Panc1 (cell line): ENCODE data around the gene QRFP. TPM values are rescaled to one million over a fixed set of nuclear protein-coding genes. Genes with fewer than 3 reads are reported as not detected.

Experiments
- ATAC-seq: fragments of 200-7000 bp; cut with Tn5 transposase; 2 replicates; pipeline ENCODE4 v1.9.1; 2020; ENCODE audit warnings: mild to moderate bottlenecking, moderate library complexity
- BruUV-seq: library from RNA; stranded (reverse); fragments of 400-500 nt; replicated peaks from 2 replicates; lab custom pipeline; 2021; lab: Mats Ljungman, UMichigan
- CTCF ChIA-PET: fragments of 300-600 bp; sonication (Branson Sonifier 250); formaldehyde crosslinking; loops from one replicate; lab custom pipeline; 2022; ENCODE audit warnings: antibody characterized with exemption; lab: Charles Lee
- POLR2A ChIA-PET: fragments of 300-600 bp; sonication (Branson Sonifier 250); formaldehyde crosslinking; loops from one replicate; lab custom pipeline; 2022; ENCODE audit warnings: antibody characterized with exemption; lab: Charles Lee
- DNase-seq: peaks from one replicate; pipeline ENCODE4 v3.0.0-alpha.2; 2010; ENCODE audit warnings: low read depth, low spot score
- H3K27ac ChIP-seq: 2 replicates; pipeline ENCODE4 v1.5.1; 2011; ENCODE audit warnings: mild to moderate bottlenecking, low read length, inconsistent platforms
- H3K27me3 ChIP-seq: fragments of 200-500 bp; sonication (Bioruptor generic); 2 replicates; pipeline ENCODE4 v1.6.0; 2014; ENCODE audit warnings: low read length, inconsistent platforms; ENCODE audit not compliant: control insufficient read depth, insufficient read depth
- H3K36me3 ChIP-seq: fragments of 200-500 bp; sonication (Bioruptor generic); 2 replicates; pipeline ENCODE4 v1.5.1; 2014; ENCODE audit warnings: inconsistent platforms, mild to moderate bottlenecking, low read length, moderate library complexity; ENCODE audit not compliant: control insufficient read depth, insufficient read depth
- H3K4me1 ChIP-seq: 2 replicates; pipeline ENCODE4 v1.5.1; 2011; ENCODE audit warnings: inconsistent platforms, mild to moderate bottlenecking, low read length, moderate library complexity; ENCODE audit not compliant: control insufficient read depth, insufficient read depth
- H3K4me3 ChIP-seq, 2 experiments: 2 replicates each; pipeline ENCODE4 v1.5.1; 2011 to 2012; ENCODE audit warnings: low read depth in 2 of 2, low read length in 2 of 2, mild to moderate bottlenecking in 2 of 2, inconsistent platforms in 1 of 2, moderate library complexity in 1 of 2
- H3K9me3 ChIP-seq: fragments of 200-500 bp; sonication (Bioruptor generic); 2 replicates; pipeline ENCODE4 v1.5.1; 2014; ENCODE audit warnings: low read depth, mild to moderate bottlenecking, inconsistent platforms, low read length, moderate library complexity; ENCODE audit not compliant: control insufficient read depth, insufficient read depth
- POLR2AphosphoS5 ChIP-seq: IDR thresholded peaks from 2 replicates; pipeline ENCODE4 v1.6.1; 2012; ENCODE audit warnings: mild to moderate bottlenecking, low read depth, low read length, moderate library complexity
- SIN3A ChIP-seq: IDR thresholded peaks from 2 replicates; pipeline ENCODE4 v1.6.1; 2012; ENCODE audit warnings: low read depth, mild to moderate bottlenecking, low read length, moderate library complexity, borderline replicate concordance; ENCODE audit not compliant: insufficient read depth
- TCF7L2 ChIP-seq: IDR thresholded peaks from 2 replicates; pipeline ENCODE4 v1.6.1; 2011; ENCODE audit warnings: mild to moderate bottlenecking, low read depth, low read length, inconsistent platforms
- in situ Hi-C: cut with HindIII; loops from 2 replicates; pipeline ENCODE4 v1.10.0; 2016; ENCODE audit warnings: low sequenced_read_pairs, low pct_unique_long_range_greater_than_20kb
- intact Hi-C: fragments of 100-400 bp; cut with micrococcal nuclease; formaldehyde crosslinking; loops from one replicate; pipeline ENCODE4 v1.10.0; 2022; ENCODE audit not compliant: unreplicated experiment
- total RNA-seq: library from RNA; stranded (reverse); gene quantifications from one replicate; pipeline ENCODE4 v1.2.1, GENCODE V29; 2021; ENCODE audit not compliant: unreplicated experiment
- TF ChIP-seq, protein P1 (sequence below), 2 experiments: IDR thresholded peaks; 2 replicates each; pipeline ENCODE4 v1.6.1; 2011 to 2012; ENCODE audit warnings: low read depth in 2 of 2, control low read depth in 1 of 2, low read length in 1 of 2, mild to moderate bottlenecking in 1 of 2, moderate library complexity in 1 of 2; ENCODE audit not compliant: insufficient read depth in 1 of 2
- TF ChIP-seq, protein P2 (sequence below): fragments of 450-650 bp; IDR thresholded peaks from 2 replicates; pipeline ENCODE4 v1.5.1; 2017; ENCODE audit warnings: mild to moderate bottlenecking

The QRFP gene
- total RNA-seq, 1 experiment from 2014 or later = not detected

DNA sequence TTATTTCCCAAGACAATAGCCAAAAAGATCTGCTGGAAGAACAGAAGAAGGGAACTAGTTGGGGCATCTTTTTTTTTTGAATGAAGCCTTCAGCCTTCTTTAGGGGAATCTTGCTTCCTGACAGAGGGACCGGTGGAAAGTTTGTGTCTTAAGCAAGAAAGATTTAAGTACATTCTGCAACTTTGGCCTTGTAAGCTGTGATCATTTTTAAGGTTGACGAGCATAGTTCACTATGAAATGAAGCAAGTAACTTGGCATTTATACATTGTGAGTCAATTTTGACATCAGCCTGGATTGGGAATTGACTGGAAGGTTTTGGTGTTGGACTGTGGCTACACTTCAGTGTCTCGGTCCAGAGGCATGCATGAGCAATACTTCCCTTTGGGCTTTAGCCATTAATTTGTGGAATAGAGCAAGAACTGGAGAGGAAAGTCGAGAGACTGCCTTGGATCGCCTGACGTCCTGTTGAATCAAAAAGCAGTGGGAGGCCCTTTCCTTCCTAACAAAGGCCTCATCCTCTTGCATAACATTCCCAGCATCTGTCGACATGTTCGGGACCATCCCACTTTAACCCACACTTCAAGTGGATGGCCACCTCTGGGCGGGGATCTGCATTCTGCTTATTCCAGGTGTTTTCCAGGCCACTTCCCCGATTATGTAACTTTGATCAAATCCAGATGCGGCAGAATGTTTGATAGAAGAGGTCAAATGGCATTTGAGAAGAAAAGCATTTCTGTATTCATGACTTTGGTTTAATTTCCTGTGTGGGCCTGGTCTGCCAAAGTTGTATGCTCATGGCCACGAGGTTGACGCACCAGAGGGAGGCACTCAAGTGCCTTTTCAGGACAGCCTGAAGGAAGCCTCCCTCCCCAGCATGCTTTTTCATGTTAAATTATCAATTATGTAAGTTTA lies 49.0 kb downstream of the QRFP start:
- ATAC-seq (peak; percentile 25), DNase-seq (no peak)
- Histone ChIP-seq H3K9me3 (no peaks in the 10 kb centered on the region), H3K27ac (peak overlapping the region; percentile 90), H3K27me3 (no peaks in the 10 kb centered on the region), H3K4me3 (no peak overlapping the region), H3K4me1 (peaks cover 58% of the 10 kb centered on the region), H3K36me3 (no peaks in the 10 kb centered on the region)
- CTCF ChIA-PET = no interaction called here
- POLR2A ChIA-PET = interaction anchor here (0.7 kb wide), 1 partner anchor 576 kb away, joined by 7 read pairs; no protein-coding TSS in a partner anchor
- TF ChIP-seq, protein P1, sequence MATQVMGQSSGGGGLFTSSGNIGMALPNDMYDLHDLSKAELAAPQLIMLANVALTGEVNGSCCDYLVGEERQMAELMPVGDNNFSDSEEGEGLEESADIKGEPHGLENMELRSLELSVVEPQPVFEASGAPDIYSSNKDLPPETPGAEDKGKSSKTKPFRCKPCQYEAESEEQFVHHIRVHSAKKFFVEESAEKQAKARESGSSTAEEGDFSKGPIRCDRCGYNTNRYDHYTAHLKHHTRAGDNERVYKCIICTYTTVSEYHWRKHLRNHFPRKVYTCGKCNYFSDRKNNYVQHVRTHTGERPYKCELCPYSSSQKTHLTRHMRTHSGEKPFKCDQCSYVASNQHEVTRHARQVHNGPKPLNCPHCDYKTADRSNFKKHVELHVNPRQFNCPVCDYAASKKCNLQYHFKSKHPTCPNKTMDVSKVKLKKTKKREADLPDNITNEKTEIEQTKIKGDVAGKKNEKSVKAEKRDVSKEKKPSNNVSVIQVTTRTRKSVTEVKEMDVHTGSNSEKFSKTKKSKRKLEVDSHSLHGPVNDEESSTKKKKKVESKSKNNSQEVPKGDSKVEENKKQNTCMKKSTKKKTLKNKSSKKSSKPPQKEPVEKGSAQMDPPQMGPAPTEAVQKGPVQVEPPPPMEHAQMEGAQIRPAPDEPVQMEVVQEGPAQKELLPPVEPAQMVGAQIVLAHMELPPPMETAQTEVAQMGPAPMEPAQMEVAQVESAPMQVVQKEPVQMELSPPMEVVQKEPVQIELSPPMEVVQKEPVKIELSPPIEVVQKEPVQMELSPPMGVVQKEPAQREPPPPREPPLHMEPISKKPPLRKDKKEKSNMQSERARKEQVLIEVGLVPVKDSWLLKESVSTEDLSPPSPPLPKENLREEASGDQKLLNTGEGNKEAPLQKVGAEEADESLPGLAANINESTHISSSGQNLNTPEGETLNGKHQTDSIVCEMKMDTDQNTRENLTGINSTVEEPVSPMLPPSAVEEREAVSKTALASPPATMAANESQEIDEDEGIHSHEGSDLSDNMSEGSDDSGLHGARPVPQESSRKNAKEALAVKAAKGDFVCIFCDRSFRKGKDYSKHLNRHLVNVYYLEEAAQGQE (IDR thresholded peaks at IDR 0.05; ENCODE audit: insufficient read depth in 1 of 2, low read depth in 2 of 2, low read length in 1 of 2) = no peak
- TF ChIP-seq POLR2AphosphoS5 (no peak), TCF7L2 (no peak), SIN3A (no peak)
- TF ChIP-seq, protein P2, sequence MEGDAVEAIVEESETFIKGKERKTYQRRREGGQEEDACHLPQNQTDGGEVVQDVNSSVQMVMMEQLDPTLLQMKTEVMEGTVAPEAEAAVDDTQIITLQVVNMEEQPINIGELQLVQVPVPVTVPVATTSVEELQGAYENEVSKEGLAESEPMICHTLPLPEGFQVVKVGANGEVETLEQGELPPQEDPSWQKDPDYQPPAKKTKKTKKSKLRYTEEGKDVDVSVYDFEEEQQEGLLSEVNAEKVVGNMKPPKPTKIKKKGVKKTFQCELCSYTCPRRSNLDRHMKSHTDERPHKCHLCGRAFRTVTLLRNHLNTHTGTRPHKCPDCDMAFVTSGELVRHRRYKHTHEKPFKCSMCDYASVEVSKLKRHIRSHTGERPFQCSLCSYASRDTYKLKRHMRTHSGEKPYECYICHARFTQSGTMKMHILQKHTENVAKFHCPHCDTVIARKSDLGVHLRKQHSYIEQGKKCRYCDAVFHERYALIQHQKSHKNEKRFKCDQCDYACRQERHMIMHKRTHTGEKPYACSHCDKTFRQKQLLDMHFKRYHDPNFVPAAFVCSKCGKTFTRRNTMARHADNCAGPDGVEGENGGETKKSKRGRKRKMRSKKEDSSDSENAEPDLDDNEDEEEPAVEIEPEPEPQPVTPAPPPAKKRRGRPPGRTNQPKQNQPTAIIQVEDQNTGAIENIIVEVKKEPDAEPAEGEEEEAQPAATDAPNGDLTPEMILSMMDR = no peak
- intact Hi-C loops (no loop called here), in situ Hi-C loops (no loop called here)
- no TSS peak for BruUV-seq

DNA sequence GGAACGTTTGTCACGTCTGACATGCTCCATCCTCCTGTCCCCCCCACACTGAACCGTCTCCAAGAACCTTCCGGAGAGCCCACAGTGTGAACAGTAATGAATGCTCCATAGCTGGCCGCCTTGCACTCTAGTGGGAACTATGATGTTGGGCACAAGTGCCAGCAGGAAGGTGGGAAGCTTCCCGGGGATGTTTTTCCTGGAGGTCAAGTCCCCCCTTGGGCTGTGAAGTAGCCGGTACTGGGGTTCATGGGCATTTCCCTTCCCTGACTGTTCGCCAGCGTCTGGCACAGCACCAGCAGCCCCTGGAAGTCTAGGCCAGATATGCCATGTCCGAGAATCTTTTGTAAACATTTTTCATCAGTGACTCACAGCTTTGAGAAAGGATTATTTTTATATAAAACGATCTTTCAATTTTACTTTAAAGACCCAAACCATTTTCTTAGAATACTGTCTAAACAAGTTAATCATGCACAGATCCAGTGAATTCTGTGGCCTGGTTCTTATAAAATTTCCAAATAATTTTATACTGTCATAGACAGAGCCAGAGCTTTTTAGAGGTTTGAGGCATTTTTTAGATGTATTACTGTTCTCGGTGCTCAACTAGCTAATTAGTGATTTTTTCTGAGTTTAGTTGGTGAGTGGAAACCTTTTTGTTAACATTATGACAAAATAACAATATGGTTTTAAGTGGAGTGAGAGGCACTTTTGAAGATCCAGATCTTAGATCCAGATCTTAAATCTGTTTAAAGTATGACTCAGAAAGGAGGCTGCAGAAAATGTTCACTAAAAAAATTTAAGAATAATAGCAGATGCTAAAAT lies 49.9 kb downstream of the QRFP start:
- Histone ChIP-seq H3K4me3 (peak overlapping the region; percentile 18 to 46), H3K36me3 (no peaks in the 10 kb centered on the region), H3K4me1 (peaks cover 67% of the 10 kb centered on the region), H3K27ac (peak overlapping the region; percentile 90), H3K27me3 (no peaks in the 10 kb centered on the region), H3K9me3 (no peaks in the 10 kb centered on the region)
- peak; percentile 87 for ATAC-seq
- in situ Hi-C loops = no loop called here
- ChIA-PET POLR2A (no interaction called here), CTCF (interaction anchor here (0.6 kb wide), 1 partner anchor 23 kb away, joined by 4 read pairs; no protein-coding TSS in a partner anchor)
- DNase-seq = no peak
- intact Hi-C loops = no loop called here
- no TSS peak for BruUV-seq
- 0 out of 2 replicates have a peak, but pooled peaks have one; percentile 41 for TF ChIP-seq TCF7L2
- TF ChIP-seq POLR2AphosphoS5 = no peak
